H1 (cell line): Measurements from ENCODE around the gene PHETA1. TPM values are rescaled to one million over a fixed set of nuclear protein-coding genes. Genes with fewer than 3 reads are reported as not detected.

Experiments
- CTCF ChIA-PET: fragments of 300-600 bp; sonication (Branson Sonifier 250); formaldehyde crosslinking; loops from one replicate; lab custom pipeline; 2021; ENCODE audit not compliant: partially characterized antibody; lab: Charles Lee
- POLR2A ChIA-PET: fragments of 300-600 bp; sonication (Branson Sonifier 250); formaldehyde crosslinking; loops from one replicate; lab custom pipeline; 2021; ENCODE audit warnings: inconsistent platforms; ENCODE audit not compliant: partially characterized antibody; lab: Charles Lee
- DNase-seq, 2 experiments: peaks; one replicate each; pipeline versions ENCODE4 v3.0.0 to v3.0.0-alpha.2; 2010 to 2022; ENCODE audit warnings: low spot score in 2 of 2, low read depth in 1 of 2, mixed read lengths in 1 of 2
- FAIRE-seq: peaks from 2 replicates; lab custom pipeline; 2011; peaks lifted over from hg19 to GRCh38; lab: Jason Lieb, UNC
- H2AFZ ChIP-seq: 2 replicates; pipeline ENCODE4 v1.8.1; 2012; ENCODE audit warnings: low read length, inconsistent platforms
- H2AK5ac ChIP-seq: 2 replicates; pipeline ENCODE4 v1.6.1; 2013; ENCODE audit warnings: low read depth, low read length
- H2BK120ac ChIP-seq: replicated peaks from 2 replicates; pipeline ENCODE3; 2013; ENCODE audit warnings: low read depth, low read length, inconsistent platforms
- H2BK12ac ChIP-seq: 2 replicates; pipeline ENCODE4 v1.6.1; 2013; ENCODE audit warnings: low read depth, low read length
- H2BK15ac ChIP-seq: 2 replicates; pipeline ENCODE4 v1.6.1; 2013; ENCODE audit warnings: low read length
- H2BK20ac ChIP-seq: 2 replicates; pipeline ENCODE4 v1.6.1; 2013; ENCODE audit warnings: low read length
- H2BK5ac ChIP-seq: 2 replicates; pipeline ENCODE4 v1.6.1; 2013; ENCODE audit warnings: low read depth, low read length
- H3K14ac ChIP-seq: 2 replicates; pipeline ENCODE4 v1.6.1; 2013; ENCODE audit warnings: inconsistent platforms; ENCODE audit not compliant: insufficient read length
- H3K18ac ChIP-seq: 2 replicates; pipeline ENCODE4 v1.6.1; 2013; ENCODE audit warnings: low read length; ENCODE audit errors: extremely low read depth
- H3K23ac ChIP-seq: 2 replicates; pipeline ENCODE4 v1.6.1; 2013; ENCODE audit warnings: inconsistent platforms; ENCODE audit not compliant: insufficient read length
- H3K23me2 ChIP-seq: 2 replicates; pipeline ENCODE4 v1.6.1; 2013; ENCODE audit warnings: low read depth, low read length
- H3K27ac ChIP-seq: 2 replicates; pipeline ENCODE4 v1.6.1; 2011; ENCODE audit warnings: low read depth, low read length, inconsistent platforms
- H3K27me3 ChIP-seq, 4 experiments: replicated peaks in 1 of 4; 1 replicate in 1 of 4; 2 replicates in 3 of 4; pipeline versions ENCODE4 v1.6.1 to v1.8.1; 2011 to 2013; ENCODE audit warnings: low read length in 3 of 4, mild to moderate bottlenecking in 3 of 4, inconsistent platforms in 2 of 4, mixed read lengths in 2 of 4, moderate library complexity in 1 of 4; ENCODE audit not compliant: control insufficient read depth in 3 of 4, insufficient read depth in 3 of 4; ENCODE audit errors: extremely low read depth in 1 of 4
- H3K36me3 ChIP-seq, 4 experiments: 2 replicates each; pipeline versions ENCODE4 v1.6.1 to v1.8.1; 2011 to 2013; ENCODE audit warnings: mild to moderate bottlenecking in 4 of 4, low read length in 3 of 4, moderate library complexity in 2 of 4, control low read depth in 1 of 4, inconsistent platforms in 1 of 4; ENCODE audit not compliant: insufficient read depth in 4 of 4, control insufficient read depth in 2 of 4
- H3K4ac ChIP-seq: replicated peaks from 2 replicates; pipeline ENCODE3; 2013; ENCODE audit warnings: low read length, low read depth, mixed read lengths, inconsistent platforms; ENCODE audit not compliant: insufficient read length
- H3K4me1 ChIP-seq, 4 experiments: replicated peaks in 1 of 4; 1 replicate in 1 of 4; 2 replicates in 3 of 4; pipeline versions ENCODE4 v1.6.1 to v1.8.1; 2011 to 2013; ENCODE audit warnings: low read length in 3 of 4, inconsistent platforms in 2 of 4, mixed read lengths in 1 of 4; ENCODE audit not compliant: insufficient read depth in 4 of 4, control insufficient read depth in 3 of 4
- H3K4me2 ChIP-seq, 2 experiments: 2 replicates each; pipeline versions ENCODE4 v1.6.1 to v1.8.1; 2011 to 2013; ENCODE audit warnings: low read depth in 2 of 2, low read length in 2 of 2, control low read depth in 1 of 2, inconsistent platforms in 1 of 2, mild to moderate bottlenecking in 1 of 2; ENCODE audit not compliant: insufficient read depth in 1 of 2
- H3K4me3 ChIP-seq, 4 experiments: fragments of 200-600, 300-600 bp in 1 of 4; sonication (generic), shearing (Covaris generic), sonication (Bioruptor Twin) in 1 of 4; 2 replicates each; pipeline versions ENCODE4 v1.5.1 to v1.8.1; 2011 to 2016; ENCODE audit warnings: low read length in 4 of 4, low read depth in 3 of 4, control low read depth in 2 of 4, inconsistent platforms in 2 of 4, mild to moderate bottlenecking in 2 of 4, mixed read lengths in 1 of 4, moderate library complexity in 1 of 4; ENCODE audit not compliant: insufficient read depth in 2 of 4; ENCODE audit errors: extremely low read depth in 1 of 4
- H3K56ac ChIP-seq: replicated peaks from 2 replicates; pipeline ENCODE3; 2013; ENCODE audit warnings: low read depth, mild to moderate bottlenecking, mixed read lengths, low read length, inconsistent platforms; ENCODE audit not compliant: insufficient read length
- H3K79me1 ChIP-seq: 2 replicates; pipeline ENCODE4 v1.6.1; 2013; ENCODE audit warnings: low read depth, low read length, control low read depth
- H3K79me2 ChIP-seq, 2 experiments: 2 replicates each; pipeline versions ENCODE4 v1.6.1 to v1.8.1; 2012 to 2013; ENCODE audit warnings: low read length in 2 of 2, mild to moderate bottlenecking in 2 of 2, inconsistent platforms in 1 of 2; ENCODE audit not compliant: insufficient read depth in 2 of 2, control insufficient read depth in 1 of 2
- H3K9ac ChIP-seq, 4 experiments: replicated peaks in 1 of 4; 1 replicate in 1 of 4; 2 replicates in 3 of 4; pipeline versions ENCODE4 v1.6.1 to v1.8.1; 2011 to 2013; ENCODE audit warnings: low read depth in 3 of 4, low read length in 3 of 4, control low read depth in 2 of 4, mild to moderate bottlenecking in 2 of 4, moderate library complexity in 2 of 4, inconsistent platforms in 1 of 4; ENCODE audit errors: extremely low read depth in 1 of 4
- H3K9me3 ChIP-seq, 2 experiments: 2 replicates each; pipeline versions ENCODE4 v1.6.1 to v1.8.1; 2012 to 2013; ENCODE audit warnings: mild to moderate bottlenecking in 2 of 2, moderate library complexity in 2 of 2, control low read depth in 1 of 2, inconsistent platforms in 1 of 2, low read depth in 1 of 2, low read length in 1 of 2, mixed read lengths in 1 of 2; ENCODE audit not compliant: insufficient read depth in 2 of 2
- H4K20me1 ChIP-seq, 2 experiments: replicated peaks in 1 of 2; 2 replicates each; pipeline versions ENCODE3 to v1.8.1; 2011 to 2013; ENCODE audit warnings: inconsistent platforms in 2 of 2, low read length in 2 of 2, mild to moderate bottlenecking in 1 of 2; ENCODE audit not compliant: insufficient read depth in 2 of 2, control insufficient read depth in 1 of 2
- H4K5ac ChIP-seq: 2 replicates; pipeline ENCODE4 v1.6.1; 2013; ENCODE audit warnings: low read length, low read depth, mixed read lengths, inconsistent platforms; ENCODE audit not compliant: insufficient read length
- H4K8ac ChIP-seq: 2 replicates; pipeline ENCODE4 v1.8.0; 2013; ENCODE audit warnings: mild to moderate bottlenecking, moderate library complexity, low read length, inconsistent platforms; ENCODE audit not compliant: insufficient read depth; ENCODE audit errors: extremely low read depth
- H4K91ac ChIP-seq: replicated peaks from 2 replicates; pipeline ENCODE3; 2013; ENCODE audit warnings: low read length, mixed read lengths, inconsistent platforms; ENCODE audit not compliant: insufficient read length
- BACH1 ChIP-seq: IDR thresholded peaks from 2 replicates; pipeline ENCODE4 v1.6.1; 2012; ENCODE audit warnings: low read length, improper control_type of control experiment
- HDAC6 ChIP-seq: IDR thresholded peaks from one replicate; pipeline ENCODE4 v1.7.1; 2012; ENCODE audit warnings: low read depth, mild to moderate bottlenecking, inconsistent platforms, low read length, moderate library complexity
- JUN ChIP-seq: IDR thresholded peaks from 2 replicates; pipeline ENCODE4 v1.6.1; 2011; ENCODE audit warnings: low read depth, mild to moderate bottlenecking, improper control_type of control experiment, low read length
- PHF8 ChIP-seq: fragments of 200-600 bp; sonication (generic); conservative IDR thresholded peaks from 2 replicates; pipeline ENCODE4 v1.7.1; 2012; ENCODE audit warnings: low read depth, mild to moderate bottlenecking, inconsistent platforms, low read length, moderate library complexity
- RBBP5 ChIP-seq: IDR thresholded peaks from 2 replicates; pipeline ENCODE4 v1.7.1; 2012; ENCODE audit warnings: low read depth, mild to moderate bottlenecking, inconsistent platforms, low read length, moderate library complexity, borderline replicate concordance
- SIN3A ChIP-seq, 2 experiments: IDR thresholded peaks in 1 of 2; conservative IDR thresholded peaks in 1 of 2; 2 replicates each; pipeline ENCODE4 v1.6.1; 2011 to 2012; ENCODE audit warnings: low read length in 2 of 2, improper control_type of control experiment in 1 of 2, low read depth in 1 of 2, mild to moderate bottlenecking in 1 of 2
- WGBS, 2 experiments: shearing (Covaris generic) in 1 of 2; methylation state at CpG; one replicate each; pipeline versions ENCODE4 v1.1.6 to v1.1.7; 2013 to 2015; ENCODE audit warnings: low lambda C conversion rate in 2 of 2, mixed read lengths in 2 of 2, inconsistent platforms in 1 of 2, low coverage in 1 of 2, missing lambda C conversion rate in 1 of 2; ENCODE audit not compliant: insufficient replicate concordance in 2 of 2, insufficient coverage in 1 of 2, insufficient read length in 1 of 2; ENCODE audit errors: extremely low coverage in 1 of 2, missing lambda C conversion rate in 1 of 2; 5-methylcytosine and 5-hydroxymethylcytosine counted together
- polyA plus RNA-seq, 7 experiments: library from polyadenylated mRNA; depleted of rRNA in 3 of 7; stranded (reverse) in 5 of 7; unstranded in 2 of 7; fragments of >200 nt in 5 of 7; fragments of 200-250 nt in 2 of 7; gene quantifications; 1 replicate in 5 of 7; 2 replicates in 1 of 7; 4 replicates in 1 of 7; pipeline versions ENCODE4 v1.2.1 to v1.2.3, GENCODE V29; 2011 to 2013; ENCODE audit warnings: missing spikeins in 2 of 7, mixed read lengths in 2 of 7
- total RNA-seq: library from RNA; stranded (reverse); fragmentation: NEBNext Ultra II Directional; extraction: Animal tissue kit (Norgen Biotek cat#: 25700); gene quantifications from 2 replicates; pipeline ENCODE4 v1.2.1, GENCODE V29; 2021
- TF ChIP-seq, protein P1 (sequence below): IDR thresholded peaks from 2 replicates; pipeline ENCODE4 v1.6.1; 2012; ENCODE audit warnings: inconsistent platforms
- TF ChIP-seq, protein P2 (sequence below), 3 experiments: IDR thresholded peaks; 1 replicate in 2 of 3; 2 replicates in 1 of 3; pipeline versions ENCODE4 v1.5.1 to v1.6.1; 2011; ENCODE audit warnings: low read length in 3 of 3, mild to moderate bottlenecking in 3 of 3, inconsistent platforms in 2 of 3, low read depth in 1 of 3, moderate library complexity in 1 of 3; ENCODE audit not compliant: insufficient read depth in 1 of 3; ENCODE audit errors: control extremely low read depth in 1 of 3

The PHETA1 gene
- total and polyA plus RNA-seq, 2 of the 8 experiments (the other 6 are each of a cell fraction or from before 2014, with no cell fraction given), result 5.2 to 12.3 TPM

DNA sequence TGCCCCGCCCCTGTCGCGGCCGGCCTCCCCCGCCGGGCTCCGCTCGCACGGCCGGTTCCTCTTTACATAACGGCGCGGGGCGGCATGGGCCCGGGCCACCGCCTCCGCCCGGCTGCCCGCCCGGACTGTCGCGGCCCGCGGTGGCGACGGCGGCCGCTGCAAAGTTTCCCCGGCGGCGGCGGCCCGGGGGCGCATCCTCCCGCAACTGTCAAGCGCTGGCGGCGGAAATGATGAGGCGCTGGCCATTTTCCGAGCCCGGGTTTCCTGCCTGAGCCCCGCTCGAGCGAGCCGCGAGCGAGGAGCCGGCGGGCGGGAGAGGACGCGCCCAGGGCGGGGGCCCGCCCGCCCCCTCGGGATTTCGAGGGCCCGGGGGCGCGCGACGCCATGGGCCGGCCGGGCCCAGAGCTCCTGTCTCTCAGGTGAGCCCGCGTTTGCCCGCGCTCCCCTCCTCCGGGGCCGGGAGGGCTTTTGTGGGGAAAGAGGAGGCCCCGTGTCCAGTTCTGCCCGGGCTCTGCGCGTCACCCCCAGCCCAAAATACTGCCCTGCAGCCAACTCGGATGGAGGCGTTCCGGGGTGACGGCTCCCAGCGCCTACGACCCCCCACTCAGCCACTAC is 37.1 kb upstream of the PHETA1 start, which contains the start of gene SH2B3:
Gene SH2B3, plus strand, starts transcription at position 65 of the 615 bp plus-strand sequence. CDS start 12,223 bp downstream, outside the sequence.
- CTCF ChIA-PET, result interaction anchor here (2.7 to 22.8 kb wide), 3 partner anchors 11 to 43 kb away, joined by 19 to 838 read pairs (median 49); no protein-coding TSS in a partner anchor

More for the DNA sequence above, 37.1 kb upstream of the PHETA1 start, which contains the start of gene SH2B3:
- no peak within 1 kb of the TSS for H2BK15ac ChIP-seq
- 0% methylated on average over 9 of the region's 80 CpGs; no CpG with 5 or more reads in 1 of the 2 experiments for WGBS, 2 experiments
- DNase-seq (no peak), FAIRE-seq (no peak)
- no peaks in the 10 kb centered on the region for H3K36me3 ChIP-seq
- H3K27ac ChIP-seq, result peak within 1 kb of the TSS; percentile 87
- peak within 1 kb of the TSS; percentile 90 to 97 for H3K4me2 ChIP-seq
- peaks cover 33 to 50% of the 10 kb centered on the region in 2 experiments for H3K79me2 ChIP-seq
- H2BK5ac ChIP-seq, result peak within 1 kb of the TSS; percentile 88
- peak within 1 kb of the TSS; percentile 74 to 93 (median 77) for H3K4me3 ChIP-seq
- H4K5ac ChIP-seq, result peak within 1 kb of the TSS; percentile 90
- peaks cover 14% of the 10 kb centered on the region for H3K79me1 ChIP-seq
- peak within 1 kb of the TSS; percentile 79; the same call in 1 of the 2 replicates for H2AK5ac ChIP-seq
- peak within 1 kb of the TSS; percentile 33; the same call in 1 of the 2 replicates for H2AFZ ChIP-seq
- H3K4me1 ChIP-seq, result peaks cover 5 to 54% (median 36%) of the 10 kb centered on the region in 4 experiments
- no peaks in the 10 kb centered on the region for H3K9me3 ChIP-seq
- H2BK20ac ChIP-seq, result peak within 1 kb of the TSS; percentile 80; the same call in 1 of the 2 replicates
- peak within 1 kb of the TSS; percentile 54 for H3K56ac ChIP-seq
- H3K18ac ChIP-seq, result peak within 1 kb of the TSS; percentile 97
- H2BK12ac ChIP-seq, result peak within 1 kb of the TSS; percentile 88
- H3K23ac ChIP-seq, result no peak within 1 kb of the TSS
- POLR2A ChIA-PET, result interaction anchor here (1.7 to 6.4 kb wide), 3 partner anchors 13 to 45 kb away, joined by 3 to 64 read pairs (median 9); no protein-coding TSS in a partner anchor
- peak within 1 kb of the TSS; percentile 42 to 78 (median 57); a peak in 6 of 7 replicates for H3K9ac ChIP-seq
- no peak within 1 kb of the TSS for H2BK120ac ChIP-seq
- H3K4ac ChIP-seq, result no peak within 1 kb of the TSS
- no peaks in the 10 kb centered on the region for H3K27me3 ChIP-seq
- H4K20me1 ChIP-seq, result peaks cover 10 to 15% of the 10 kb centered on the region in 2 experiments
- peak within 1 kb of the TSS; percentile 95 for H4K91ac ChIP-seq
- H4K8ac ChIP-seq, result peak within 1 kb of the TSS; percentile 93
- H3K23me2 ChIP-seq, result peaks cover 11% of the 10 kb centered on the region; the same call in 1 of the 2 replicates
- no peak within 1 kb of the TSS for H3K14ac ChIP-seq
- TF ChIP-seq RBBP5, result peak; percentile 30; the same call in 1 of the 2 replicates
- TF ChIP-seq JUN, result no peak
- TF ChIP-seq PHF8, result peak; percentile 55; the same call in 1 of the 2 replicates
- peak; percentile 22 to 69; a peak in 2 of 4 replicates for TF ChIP-seq SIN3A (conservative IDR thresholded peaks at IDR 0.05 in 1 of 2, IDR thresholded peaks at IDR 0.05 in 1 of 2; ENCODE audit: low read depth in 1 of 2, low read length in 2 of 2)
- no peak for TF ChIP-seq HDAC6
- TF ChIP-seq, protein P1, sequence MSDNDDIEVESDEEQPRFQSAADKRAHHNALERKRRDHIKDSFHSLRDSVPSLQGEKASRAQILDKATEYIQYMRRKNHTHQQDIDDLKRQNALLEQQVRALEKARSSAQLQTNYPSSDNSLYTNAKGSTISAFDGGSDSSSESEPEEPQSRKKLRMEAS, result no peak
- no peak for TF ChIP-seq BACH1
- TF ChIP-seq, protein P2, sequence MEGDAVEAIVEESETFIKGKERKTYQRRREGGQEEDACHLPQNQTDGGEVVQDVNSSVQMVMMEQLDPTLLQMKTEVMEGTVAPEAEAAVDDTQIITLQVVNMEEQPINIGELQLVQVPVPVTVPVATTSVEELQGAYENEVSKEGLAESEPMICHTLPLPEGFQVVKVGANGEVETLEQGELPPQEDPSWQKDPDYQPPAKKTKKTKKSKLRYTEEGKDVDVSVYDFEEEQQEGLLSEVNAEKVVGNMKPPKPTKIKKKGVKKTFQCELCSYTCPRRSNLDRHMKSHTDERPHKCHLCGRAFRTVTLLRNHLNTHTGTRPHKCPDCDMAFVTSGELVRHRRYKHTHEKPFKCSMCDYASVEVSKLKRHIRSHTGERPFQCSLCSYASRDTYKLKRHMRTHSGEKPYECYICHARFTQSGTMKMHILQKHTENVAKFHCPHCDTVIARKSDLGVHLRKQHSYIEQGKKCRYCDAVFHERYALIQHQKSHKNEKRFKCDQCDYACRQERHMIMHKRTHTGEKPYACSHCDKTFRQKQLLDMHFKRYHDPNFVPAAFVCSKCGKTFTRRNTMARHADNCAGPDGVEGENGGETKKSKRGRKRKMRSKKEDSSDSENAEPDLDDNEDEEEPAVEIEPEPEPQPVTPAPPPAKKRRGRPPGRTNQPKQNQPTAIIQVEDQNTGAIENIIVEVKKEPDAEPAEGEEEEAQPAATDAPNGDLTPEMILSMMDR (IDR thresholded peaks at IDR 0.05; ENCODE audit: control extremely low read depth in 1 of 3, insufficient read depth in 1 of 3, low read depth in 1 of 3, low read length in 3 of 3), result no peak
